ENCODE data around the gene DLG2.

DLG2 gene

DNA sequence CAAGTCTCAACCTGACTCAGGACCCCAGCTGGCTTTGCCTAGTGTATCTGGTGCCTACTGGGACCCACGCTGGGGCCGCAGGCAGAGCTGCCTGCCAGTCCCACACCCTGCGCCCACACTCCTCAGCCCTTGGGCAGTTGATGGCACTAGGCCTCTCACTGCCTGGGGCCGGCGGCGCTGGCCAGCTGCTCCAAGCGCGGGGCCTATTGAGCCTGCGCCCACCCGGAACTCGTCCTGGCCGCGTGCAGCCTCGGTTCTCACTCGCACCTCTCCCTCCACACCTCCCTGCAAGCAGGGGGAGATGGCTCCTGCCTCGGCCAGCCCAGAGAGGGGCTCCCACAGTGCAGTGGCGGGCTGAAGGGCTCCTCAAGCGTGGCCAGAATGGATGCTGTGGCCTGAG lies 1432.4 kb downstream of the DLG2 start:
- DNase-seq (ENCODE audit: low read depth), result no peak

DNA sequence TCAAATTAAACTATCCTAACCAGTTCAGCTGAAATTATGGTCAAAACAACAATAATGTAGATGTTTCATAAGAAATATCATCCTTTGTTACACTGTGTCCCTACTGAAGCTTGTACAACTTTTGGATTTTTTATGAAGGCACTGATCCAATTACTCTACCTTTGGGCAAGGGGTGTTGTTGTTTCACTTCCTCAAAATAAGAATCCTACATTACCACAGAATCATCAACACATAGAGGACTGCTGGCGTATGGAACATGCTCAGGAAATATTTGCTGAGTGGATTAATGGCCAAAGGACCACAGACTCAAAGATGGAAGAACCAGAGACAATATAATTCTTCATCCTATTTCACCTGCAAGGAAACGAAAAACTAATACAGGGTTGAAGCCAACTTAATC lies 1433.4 kb downstream of the DLG2 start:
- no peak for DNase-seq (ENCODE audit: low read depth)

DNA sequence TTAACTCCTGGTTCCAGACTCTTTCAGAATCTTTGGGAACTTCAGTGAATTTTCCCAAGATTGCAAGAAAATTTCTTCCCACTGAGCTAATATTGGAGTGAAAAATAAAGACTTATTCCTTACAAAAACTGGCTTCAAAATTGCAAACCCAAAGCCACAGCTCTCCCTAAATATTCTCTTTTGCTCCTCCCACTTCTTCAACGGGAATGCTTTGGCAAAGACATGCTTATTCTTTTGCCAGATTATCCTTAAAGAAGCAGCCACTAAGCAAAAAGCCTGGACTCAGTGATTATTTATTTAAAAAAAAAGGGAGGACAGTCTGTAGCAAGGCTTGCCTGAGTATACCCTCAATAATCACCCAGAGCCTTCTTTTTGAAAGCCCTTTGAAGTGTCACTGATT lies 1438.6 kb downstream of the DLG2 start:
- no peak for DNase-seq (ENCODE audit: low read depth)

DNA sequence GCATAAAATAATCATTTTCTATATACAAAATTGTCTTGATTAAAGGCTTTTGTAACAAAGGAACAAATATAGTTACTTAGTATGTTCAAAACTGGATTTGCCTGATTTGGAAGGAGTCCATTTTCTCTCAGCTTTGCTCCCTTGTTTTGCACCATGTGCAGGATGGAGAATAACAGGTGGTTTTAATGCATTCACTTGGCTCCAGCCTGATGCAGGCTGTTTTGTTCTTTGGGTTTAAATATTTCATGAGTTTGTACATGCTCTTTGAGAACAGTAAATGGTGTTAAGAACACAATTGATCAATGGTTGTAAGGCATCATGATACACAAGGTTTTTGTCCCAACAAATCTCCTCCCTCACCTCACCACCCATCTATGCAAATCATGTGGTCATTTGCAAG lies 1454.1 kb downstream of the DLG2 start:
- DNase-seq (ENCODE audit: low read depth), result no peak

DNA sequence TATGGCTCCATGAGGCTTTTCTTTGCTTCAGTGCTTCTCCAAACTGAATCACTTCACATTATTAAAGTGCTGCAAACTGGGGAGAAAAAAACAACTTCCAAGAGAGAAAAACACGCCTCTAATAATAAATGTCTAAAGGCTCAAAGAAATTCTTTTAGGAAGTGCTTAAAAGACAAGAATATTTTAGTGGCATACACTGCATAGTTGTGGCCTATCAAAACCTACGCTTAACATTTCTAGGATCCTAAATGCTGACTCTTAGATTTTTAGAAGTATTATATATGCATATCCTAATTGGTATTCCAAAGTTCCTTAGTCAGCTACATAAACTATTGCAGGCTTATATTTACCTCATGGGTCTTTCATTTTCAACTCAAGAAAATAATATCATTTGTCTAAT lies 1462.0 kb downstream of the DLG2 start:
- DNase-seq (ENCODE audit: low read depth), result no peak

DNA sequence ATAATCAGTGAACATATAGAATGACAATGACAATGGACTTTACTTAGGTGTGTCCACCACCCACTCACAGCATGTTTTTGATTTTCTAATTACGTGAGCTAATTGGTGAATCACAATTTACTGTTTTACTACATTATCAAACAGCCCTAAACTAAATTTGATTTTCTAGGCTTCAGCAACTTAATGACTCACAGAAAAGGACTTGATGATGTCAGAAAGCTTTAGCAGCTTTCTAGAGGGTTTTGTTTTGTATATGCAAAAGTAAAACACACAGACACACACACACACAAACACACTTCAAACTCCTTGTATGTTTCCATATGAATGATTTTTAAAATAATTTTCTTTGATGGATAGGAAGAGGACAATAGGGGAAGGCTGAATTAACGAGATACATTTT lies 1462.4 kb downstream of the DLG2 start:
- no peak for DNase-seq (ENCODE audit: low read depth)

DNA sequence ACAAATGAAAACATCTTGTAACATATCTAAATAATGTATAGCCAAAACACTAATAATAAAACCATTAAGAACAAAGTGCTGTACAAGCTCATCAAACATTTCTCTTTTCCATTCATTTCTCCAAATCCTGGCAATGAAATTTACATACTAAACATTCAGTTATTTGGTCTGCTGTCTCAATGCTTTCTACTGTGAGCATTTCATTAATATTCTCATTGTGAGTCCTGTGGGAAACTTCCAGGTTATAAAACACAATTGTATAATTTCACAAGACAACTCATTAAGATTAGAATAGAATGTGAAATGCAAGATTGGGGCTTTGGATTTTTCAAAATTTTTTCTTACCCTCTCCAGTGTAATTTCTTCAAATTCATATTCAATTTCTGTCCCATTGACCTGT lies 1464.0 kb downstream of the DLG2 start:
- DNase-seq (ENCODE audit: low read depth), result no peak

DNA sequence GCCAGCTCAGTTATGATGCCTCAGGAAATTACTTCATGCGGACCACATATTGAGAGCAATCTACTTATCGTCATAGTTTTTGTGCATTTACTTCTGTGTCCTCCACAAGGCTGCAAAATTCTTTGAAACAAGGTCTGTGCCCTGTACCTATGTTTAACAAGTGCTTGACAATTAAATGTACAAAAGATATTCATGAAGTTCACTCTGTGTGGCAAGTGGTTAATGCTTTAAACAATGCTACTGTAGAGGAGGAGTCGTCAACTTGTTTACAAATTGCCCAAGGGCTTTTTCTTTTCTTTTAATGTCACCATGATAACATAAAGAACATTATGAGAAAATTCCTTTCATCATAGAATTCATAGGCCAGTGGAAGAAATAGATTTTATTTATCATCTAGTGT lies 1469.5 kb downstream of the DLG2 start:
- DNase-seq (ENCODE audit: low read depth), result no peak

DNA sequence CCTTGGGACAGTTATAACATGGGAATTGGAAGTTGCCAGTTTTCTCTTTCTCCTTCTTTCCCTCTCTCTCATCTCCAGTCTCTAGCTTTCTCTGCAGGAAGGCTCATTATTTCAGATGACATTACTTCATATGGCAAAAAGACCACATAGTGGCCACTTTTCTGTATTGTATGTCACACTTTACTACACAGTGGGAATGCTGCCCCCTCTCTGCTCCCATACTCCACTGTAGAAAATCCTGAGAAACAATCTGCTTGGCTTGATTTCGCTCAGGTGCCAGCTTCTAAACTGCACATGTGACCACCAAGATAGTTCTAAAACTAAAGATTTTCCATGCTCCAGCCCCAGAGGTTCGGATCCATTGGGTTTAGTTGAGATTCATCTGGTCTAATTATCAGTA lies 1480.3 kb downstream of the DLG2 start:
- DNase-seq (ENCODE audit: low read depth), result no peak

DNA sequence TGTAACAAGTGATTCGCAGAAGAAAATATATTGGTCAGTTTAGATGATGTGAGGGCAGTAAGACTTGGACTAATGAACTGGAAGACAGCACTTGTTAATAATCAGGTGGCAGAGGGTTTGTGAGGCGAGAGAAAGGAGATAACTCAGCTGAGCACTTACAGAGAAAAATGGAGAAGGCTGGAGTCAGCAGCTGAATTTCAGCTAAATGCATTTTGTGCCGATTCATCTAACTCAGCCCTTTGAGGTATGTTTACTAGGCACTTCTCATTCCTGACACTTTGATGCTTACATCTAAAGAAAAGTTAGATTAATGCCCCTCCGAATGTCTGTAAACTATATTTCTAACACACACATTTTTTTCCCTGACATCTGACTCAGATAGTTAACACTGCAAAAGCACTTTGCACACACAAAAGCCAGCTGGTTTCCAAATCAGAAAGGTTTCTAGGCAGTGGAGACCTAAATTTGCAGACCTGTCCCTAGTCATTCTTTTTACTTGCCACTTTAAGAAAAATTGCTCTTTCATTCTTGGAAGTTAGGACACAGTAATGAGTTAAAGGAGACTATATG lies 1481.4 kb downstream of the DLG2 start:
- no peak for DNase-seq (ENCODE audit: low read depth)

DNA sequence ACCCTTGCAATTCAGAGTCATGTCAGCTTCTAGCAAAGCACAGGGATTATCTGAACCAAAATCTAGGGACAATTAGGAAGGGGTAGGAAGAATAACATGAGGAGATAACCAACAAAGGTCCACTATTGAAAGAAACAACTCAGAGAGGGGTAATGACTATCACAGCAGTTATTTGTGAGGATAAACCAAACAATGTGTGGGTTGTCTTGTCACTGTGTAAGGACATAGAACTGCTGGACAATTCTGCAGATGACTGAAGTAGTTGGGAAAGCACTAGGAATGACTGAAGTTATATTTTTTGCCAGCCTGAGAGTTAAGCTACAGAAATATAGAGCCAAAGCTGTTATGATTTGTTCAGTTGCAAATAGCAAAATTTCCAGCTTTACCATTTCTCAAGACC lies 1482.6 kb downstream of the DLG2 start:
- no peak for DNase-seq (ENCODE audit: low read depth)

DNA sequence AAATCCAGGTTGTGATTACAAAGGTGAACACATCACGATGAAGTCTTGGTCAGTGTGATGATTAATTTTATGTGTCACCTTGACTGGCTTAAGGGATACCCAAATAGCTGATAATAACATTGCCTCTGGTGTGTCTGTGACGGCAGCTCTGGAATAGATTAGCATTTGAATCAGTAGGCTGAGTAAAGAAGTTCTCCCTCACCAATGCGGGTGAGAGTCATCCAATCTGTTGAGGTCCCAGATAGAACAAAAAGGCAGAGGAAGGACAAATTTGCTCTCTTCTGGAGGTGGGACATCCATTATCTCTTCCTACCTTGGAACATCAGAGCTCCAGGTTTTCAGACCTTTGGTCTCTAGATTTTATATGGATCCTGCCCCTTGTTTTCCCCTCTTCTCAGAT lies 1484.7 kb downstream of the DLG2 start:
- DNase-seq (ENCODE audit: low read depth), result no peak

DNA sequence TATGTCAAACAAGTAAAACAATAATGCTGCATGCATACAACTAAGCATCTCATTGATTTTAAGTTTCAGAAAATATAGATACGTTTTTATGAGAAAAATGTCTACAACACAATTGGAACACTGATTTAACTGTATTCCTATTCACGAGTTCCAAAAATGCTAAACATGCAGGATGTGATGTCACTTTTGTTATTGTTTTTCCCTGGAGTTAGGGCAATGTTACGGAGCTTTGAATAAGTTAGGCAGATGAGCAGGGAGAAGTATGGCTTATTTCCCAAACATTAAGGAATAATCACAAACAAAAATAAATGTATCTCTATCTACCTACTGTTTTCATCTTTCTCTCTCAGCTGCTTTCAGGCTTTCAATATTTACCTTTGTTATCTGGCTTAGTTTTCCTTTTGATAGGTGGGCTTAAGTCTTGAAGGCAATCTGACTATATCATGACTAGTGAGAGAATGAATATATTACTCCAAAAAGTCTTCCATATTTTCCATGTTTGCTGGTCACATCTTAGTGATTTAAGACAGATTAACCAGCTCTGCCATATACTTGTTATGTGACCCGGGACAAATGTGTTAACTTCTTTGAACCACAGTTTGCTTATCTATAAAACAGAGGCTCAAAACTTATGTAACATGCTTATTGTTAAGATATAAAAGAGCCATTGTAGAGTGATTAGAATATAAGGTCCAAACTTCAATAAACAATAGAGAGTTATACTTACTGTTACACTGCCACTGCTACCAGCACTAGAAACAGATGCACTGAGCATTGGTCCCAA lies 1486.6 kb downstream of the DLG2 start:
- no peak for DNase-seq (ENCODE audit: low read depth)

DNA sequence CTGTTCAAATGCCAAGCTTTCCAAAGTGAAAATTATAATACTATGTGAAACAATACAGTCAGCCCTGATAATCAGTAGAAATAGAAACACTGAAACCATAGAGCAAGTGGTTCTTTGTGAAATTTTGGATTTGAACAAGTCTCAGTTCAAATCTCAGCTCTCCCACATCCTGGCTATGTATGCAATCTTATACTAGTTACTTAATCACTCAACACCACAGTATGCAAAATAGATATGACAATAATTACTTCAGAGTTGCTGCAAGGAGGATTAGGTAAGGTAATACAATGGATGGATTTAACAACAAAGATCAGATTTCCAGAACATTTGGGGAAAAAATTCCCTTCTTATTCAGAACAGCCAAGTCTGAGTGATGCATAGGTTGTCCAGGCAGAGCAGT lies 1489.2 kb downstream of the DLG2 start:
- no peak for DNase-seq (ENCODE audit: low read depth)

DNA sequence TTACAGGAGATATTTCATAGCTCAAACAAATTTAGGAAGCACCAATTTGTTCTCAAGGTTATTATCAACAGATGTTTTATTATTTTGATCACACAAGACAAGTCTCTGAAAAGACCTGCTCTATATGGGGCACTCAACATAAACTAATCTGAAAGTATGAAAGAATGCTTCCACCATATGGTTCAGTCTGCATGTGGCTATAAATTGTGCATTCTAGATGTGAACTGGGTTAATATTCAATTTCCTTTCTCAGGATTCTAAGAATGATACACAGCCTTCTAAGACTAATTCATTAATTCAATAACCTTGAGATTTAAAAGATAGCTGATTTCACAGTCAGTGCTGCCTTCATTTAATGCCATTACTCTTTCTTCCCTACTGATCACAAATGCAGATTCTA lies 1489.6 kb downstream of the DLG2 start:
- DNase-seq (ENCODE audit: low read depth), result no peak

DNA sequence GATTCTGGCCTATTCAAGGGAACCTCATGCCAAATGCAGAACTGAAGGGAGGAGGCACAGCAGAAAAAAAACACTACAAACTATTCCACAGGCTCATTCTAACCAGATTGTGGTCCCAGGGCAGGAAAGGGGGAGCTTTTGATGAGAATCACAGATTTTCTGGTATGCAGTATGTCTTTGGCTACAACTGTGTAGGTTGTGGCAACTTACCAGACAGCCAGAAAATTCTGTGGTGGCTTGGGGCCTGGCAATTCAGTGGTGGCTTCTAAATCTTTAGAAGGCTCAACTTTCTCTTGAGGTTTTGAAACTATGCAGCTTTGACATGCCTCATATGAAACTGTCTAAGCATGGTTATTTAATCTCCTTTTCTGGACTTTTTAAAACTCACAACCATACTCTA lies 1490.2 kb downstream of the DLG2 start:
- no peak for DNase-seq (ENCODE audit: low read depth)

DNA sequence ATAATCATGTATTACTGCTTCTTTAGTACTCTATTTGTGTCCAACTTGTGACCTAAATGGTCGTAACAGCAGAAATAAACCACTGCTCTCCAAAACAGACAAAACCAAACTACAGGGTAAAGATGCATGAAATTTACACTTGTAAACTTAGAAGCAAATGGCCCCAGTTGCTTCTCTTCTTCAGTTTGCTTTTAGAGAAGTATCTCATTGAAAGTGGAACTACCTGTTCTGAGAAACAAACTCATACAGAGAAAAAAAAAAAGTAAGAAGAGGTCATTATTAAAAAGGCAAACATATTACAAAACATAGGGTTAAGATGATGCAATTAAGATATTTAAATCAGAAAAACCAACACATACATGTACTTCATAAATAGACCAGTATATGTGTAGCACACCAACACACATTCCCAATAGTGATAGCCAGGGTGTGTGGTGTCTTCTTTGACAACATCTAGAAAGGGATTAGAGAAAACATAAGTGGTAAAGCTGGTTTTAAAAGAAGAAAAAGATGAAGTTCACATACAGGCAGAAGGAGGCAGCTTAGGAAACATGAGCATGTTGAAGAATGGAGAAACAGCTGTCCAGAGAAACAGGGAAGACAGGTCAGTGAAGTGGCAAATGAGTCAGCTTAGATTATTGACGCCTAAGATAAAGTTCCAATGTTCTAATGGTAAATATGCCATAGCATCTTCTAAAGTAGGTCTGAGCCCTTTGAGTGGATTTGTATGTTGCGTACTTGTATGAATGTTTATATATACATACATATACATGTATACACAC lies 1496.3 kb downstream of the DLG2 start:
- no peak for DNase-seq (ENCODE audit: low read depth)

DNA sequence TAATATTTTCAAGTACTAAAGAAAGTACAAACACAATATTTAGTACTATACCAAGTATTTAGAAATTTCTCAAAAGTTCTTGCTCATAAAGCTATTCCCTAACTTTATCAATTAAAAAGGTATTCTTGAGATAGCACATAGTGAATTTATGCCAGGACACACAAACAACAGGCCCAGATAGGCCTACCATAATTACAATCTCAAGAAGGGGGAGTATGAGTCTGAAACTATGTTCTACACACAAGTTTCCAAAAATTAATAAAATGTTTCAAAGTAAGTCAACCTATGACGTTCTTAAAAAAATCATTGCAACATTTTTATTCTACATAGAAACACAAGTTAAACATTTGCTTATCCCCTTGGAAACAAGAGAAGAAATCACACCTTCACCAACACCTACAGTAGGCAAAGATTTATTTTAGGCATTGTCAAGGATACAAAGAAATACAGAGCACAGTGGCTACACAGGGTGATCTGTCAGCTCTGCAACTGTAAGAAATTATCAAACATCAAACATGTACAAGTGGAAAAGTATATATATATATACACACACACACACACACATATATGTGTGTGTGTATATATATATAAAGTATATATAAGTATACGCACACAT lies 1497.1 kb downstream of the DLG2 start:
- DNase-seq (ENCODE audit: low read depth), result no peak

DNA sequence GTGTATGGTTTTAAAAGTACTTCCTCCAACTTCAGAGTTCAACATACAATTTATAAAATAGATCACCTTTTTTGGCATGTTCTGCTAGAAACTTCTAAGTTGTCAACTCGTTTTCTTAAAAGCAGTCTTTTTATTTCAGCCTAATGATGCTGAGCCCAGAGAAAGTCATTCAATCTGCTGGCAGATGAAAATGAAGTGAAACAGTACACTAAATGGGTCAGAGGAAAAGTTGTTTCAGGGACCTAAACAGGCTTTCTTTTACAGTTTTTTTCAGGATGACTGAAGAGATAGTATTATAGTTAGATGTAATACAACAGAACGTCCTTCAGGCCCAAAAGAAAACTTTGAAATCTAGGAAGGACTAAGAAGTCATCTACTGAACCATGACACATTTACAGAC lies 1498.3 kb downstream of the DLG2 start:
- DNase-seq (ENCODE audit: low read depth), result no peak

DNA sequence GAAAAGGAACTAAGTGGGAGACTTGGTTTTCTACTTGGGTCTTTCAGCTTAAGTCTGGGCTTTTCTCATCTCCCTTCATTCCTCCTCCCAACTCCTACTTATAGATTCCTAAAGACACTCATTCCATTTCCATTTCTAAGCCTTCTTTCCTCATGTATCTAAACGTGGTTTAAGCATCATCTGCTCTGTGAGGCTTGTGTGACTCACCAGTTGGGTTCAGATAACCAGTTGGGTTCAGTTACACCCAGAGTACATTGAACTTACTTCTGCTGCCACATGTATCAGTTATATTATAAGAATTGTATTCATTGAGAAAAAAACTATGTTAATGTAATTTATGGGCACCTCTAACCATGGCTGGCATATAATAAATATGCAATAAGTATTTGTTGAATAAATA lies 1509.8 kb downstream of the DLG2 start:
- DNase-seq (ENCODE audit: low read depth), result no peak

DNA sequence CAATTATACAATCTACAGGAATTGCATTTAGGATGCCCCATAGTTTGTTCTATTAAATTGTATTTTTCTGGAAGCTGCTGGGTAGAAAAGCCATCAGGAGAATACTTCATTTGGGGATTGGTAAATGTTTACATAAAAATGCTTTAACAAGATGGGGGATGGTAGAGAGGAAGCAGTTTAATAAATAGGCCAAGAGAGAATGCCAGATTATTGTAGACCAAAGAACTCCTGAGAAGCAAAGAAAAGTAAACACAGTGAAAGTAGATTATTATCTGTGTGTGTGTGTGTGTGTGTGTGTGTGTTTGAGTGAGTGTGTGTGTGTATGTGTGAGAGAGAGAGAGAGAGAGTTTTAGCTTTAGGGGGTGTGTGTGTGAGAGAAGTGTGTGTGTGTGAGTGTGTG lies 1520.6 kb downstream of the DLG2 start:
- no peak for DNase-seq (ENCODE audit: low read depth)

DNA sequence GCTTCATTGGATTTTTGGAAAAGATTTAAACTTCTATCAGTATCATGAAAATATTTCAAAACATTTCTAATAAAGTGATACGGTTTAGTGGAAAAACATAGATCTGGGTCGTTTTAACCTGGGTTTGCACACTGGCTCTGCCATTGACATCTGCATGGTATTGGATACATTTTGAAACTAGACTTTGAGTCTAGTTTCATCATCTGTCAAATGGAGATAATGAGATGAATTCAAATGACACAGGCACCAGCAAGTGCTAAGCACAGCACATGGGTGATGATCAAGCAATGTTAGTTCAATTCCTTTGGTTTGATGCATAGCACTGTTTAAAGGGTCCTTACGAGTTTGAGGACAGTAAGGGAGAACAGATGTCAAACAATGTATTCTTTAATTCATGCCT lies 1522.0 kb downstream of the DLG2 start:
- no peak for DNase-seq (ENCODE audit: low read depth)

DNA sequence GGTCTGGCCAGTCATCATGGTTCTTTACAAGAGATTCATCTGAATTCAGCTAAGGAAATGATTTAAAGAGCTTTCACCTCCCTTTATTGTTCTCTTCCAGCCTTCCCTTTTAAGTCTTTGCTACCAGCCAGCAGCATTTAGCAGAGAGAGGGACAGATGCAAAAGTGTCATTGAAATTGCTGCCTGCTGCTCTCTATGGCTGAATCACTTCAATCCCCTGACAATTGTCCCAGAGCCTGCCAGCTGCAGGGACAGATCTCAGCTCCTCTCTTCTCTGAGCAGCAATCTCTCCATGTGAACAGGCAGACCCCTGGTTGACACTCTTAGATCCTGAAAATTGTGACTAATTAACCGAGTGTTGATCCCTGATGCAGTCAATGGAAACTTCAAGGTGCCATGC lies 1524.0 kb downstream of the DLG2 start:
- no peak for DNase-seq (ENCODE audit: low read depth)
